ENCODE results near the gene CHD3. TPM values are rescaled to one million over a fixed set of nuclear protein-coding genes. Genes with fewer than 3 reads are reported as not detected.

CHD3 gene
- total and polyA plus RNA-seq, 2 of the 13 experiments (the other 11 are each of a cell fraction or from before 2014, with no cell fraction given), result 2.7 to 3.7 TPM

DNA sequence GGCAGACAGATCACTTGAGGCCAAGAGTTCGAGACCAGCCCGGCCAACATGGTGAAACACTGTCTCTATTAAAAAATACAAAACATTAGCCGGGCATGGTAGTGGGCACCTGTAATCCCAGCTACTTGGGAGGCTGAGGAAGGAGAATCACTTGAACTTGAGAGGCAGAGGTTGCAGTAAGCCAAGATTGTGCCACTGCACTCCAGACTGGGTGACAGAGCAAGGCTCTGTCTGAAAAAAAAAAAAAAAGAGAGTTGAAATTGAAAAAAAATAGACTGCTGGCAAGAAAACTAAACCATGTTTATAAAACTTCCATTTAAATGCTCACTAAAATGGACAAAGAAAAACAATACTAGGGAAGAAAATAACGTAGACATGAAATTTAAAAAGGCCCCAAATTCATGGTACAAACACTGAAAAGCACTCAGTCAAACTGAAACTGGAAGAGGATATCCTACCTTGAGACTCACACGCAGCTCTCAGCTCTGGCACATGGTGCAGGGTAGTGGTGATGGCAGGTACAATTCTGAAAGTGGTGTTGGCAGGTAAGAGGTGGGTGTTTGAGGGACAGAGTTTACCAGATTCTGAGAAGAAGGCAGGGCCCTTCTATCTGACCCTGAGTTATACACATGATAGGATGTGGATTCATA lies 62.7 kb downstream of the CHD3 start:
- in situ Hi-C loops (cut with HindIII; ENCODE audit: extremely low pct_ligation_motif_present, low pct_unique_long_range_greater_than_20kb) (no loop called here), intact Hi-C loops (cut with micrococcal nuclease; ENCODE audit: unreplicated experiment) (no loop called here)
- no peak for ATAC-seq
- H2AFZ ChIP-seq (ENCODE audit: low read length), result no peak overlapping the region
- TF ChIP-seq, protein P1, sequence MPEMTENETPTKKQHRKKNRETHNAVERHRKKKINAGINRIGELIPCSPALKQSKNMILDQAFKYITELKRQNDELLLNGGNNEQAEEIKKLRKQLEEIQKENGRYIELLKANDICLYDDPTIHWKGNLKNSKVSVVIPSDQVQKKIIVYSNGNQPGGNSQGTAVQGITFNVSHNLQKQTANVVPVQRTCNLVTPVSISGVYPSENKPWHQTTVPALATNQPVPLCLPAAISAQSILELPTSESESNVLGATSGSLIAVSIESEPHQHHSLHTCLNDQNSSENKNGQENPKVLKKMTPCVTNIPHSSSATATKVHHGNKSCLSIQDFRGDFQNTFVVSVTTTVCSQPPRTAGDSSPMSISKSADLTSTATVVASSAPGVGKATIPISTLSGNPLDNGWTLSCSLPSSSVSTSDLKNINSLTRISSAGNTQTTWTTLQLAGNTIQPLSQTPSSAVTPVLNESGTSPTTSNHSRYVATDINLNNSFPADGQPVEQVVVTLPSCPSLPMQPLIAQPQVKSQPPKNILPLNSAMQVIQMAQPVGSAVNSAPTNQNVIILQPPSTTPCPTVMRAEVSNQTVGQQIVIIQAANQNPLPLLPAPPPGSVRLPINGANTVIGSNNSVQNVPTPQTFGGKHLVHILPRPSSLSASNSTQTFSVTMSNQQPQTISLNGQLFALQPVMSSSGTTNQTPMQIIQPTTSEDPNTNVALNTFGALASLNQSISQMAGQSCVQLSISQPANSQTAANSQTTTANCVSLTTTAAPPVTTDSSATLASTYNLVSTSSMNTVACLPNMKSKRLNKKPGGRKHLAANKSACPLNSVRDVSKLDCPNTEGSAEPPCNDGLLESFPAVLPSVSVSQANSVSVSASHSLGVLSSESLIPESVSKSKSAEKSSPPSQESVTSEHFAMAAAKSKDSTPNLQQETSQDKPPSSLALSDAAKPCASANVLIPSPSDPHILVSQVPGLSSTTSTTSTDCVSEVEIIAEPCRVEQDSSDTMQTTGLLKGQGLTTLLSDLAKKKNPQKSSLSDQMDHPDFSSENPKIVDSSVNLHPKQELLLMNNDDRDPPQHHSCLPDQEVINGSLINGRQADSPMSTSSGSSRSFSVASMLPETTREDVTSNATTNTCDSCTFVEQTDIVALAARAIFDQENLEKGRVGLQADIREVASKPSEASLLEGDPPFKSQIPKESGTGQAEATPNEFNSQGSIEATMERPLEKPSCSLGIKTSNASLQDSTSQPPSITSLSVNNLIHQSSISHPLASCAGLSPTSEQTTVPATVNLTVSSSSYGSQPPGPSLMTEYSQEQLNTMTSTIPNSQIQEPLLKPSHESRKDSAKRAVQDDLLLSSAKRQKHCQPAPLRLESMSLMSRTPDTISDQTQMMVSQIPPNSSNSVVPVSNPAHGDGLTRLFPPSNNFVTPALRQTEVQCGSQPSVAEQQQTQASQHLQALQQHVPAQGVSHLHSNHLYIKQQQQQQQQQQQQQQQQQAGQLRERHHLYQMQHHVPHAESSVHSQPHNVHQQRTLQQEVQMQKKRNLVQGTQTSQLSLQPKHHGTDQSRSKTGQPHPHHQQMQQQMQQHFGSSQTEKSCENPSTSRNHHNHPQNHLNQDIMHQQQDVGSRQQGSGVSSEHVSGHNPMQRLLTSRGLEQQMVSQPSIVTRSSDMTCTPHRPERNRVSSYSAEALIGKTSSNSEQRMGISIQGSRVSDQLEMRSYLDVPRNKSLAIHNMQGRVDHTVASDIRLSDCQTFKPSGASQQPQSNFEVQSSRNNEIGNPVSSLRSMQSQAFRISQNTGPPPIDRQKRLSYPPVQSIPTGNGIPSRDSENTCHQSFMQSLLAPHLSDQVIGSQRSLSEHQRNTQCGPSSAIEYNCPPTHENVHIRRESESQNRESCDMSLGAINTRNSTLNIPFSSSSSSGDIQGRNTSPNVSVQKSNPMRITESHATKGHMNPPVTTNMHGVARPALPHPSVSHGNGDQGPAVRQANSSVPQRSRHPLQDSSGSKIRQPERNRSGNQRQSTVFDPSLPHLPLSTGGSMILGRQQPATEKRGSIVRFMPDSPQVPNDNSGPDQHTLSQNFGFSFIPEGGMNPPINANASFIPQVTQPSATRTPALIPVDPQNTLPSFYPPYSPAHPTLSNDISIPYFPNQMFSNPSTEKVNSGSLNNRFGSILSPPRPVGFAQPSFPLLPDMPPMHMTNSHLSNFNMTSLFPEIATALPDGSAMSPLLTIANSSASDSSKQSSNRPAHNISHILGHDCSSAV (CRISPR knock-in tag; IDR thresholded peaks at IDR 0.05; ENCODE audit: borderline replicate concordance), result no peak
- TF ChIP-seq ZNF468 (CRISPR knock-in tag; IDR thresholded peaks at IDR 0.05), result no peak
- TF ChIP-seq, protein P2, sequence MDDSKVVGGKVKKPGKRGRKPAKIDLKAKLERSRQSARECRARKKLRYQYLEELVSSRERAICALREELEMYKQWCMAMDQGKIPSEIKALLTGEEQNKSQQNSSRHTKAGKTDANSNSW (CRISPR knock-in tag; IDR thresholded peaks at IDR 0.05; ENCODE audit: borderline replicate concordance), result no peak
- no peak for TF ChIP-seq JDP2 (CRISPR knock-in tag; IDR thresholded peaks at IDR 0.05; ENCODE audit: borderline replicate concordance)
- no peak for TF ChIP-seq TBX2 (CRISPR knock-in tag; IDR thresholded peaks at IDR 0.05; ENCODE audit: borderline replicate concordance)
- no peak for TF ChIP-seq LCORL (IDR thresholded peaks at IDR 0.05)
- TF ChIP-seq LCORL (CRISPR knock-in tag; IDR thresholded peaks at IDR 0.05), result no peak
- TF ChIP-seq PRPF4 (IDR thresholded peaks at IDR 0.05; ENCODE audit: low read depth, low read length, poor library complexity, severe bottlenecking), result no peak
- TF ChIP-seq ZNF552 (CRISPR knock-in tag; IDR thresholded peaks at IDR 0.05; ENCODE audit: borderline replicate concordance), result no peak
- no peak for TF ChIP-seq ARNT (IDR thresholded peaks at IDR 0.05)
- no peak for TF ChIP-seq CHCHD3 (CRISPR knock-in tag; IDR thresholded peaks at IDR 0.05)
- TF ChIP-seq PAX8 (CRISPR knock-in tag; IDR thresholded peaks at IDR 0.05; ENCODE audit: borderline replicate concordance), result no peak
- no peak for TF ChIP-seq PRMT3 (CRISPR knock-in tag; IDR thresholded peaks at IDR 0.05; ENCODE audit: borderline replicate concordance, low read depth)
- no peak for TF ChIP-seq GATA4 (IDR thresholded peaks at IDR 0.05; ENCODE audit: borderline replicate concordance, low read depth)
- no peak for TF ChIP-seq FOXK2 (IDR thresholded peaks at IDR 0.05)
- H3K79me2 ChIP-seq (ENCODE audit: insufficient read depth, low read length), result no peaks in the 10 kb centered on the region
- H3K4me3 ChIP-seq (replicated peaks in 1 of 3; ENCODE audit: insufficient read depth in 1 of 3, low read depth in 2 of 3, low read length in 3 of 3), result no peak overlapping the region
- no peaks in the 10 kb centered on the region for H3K27me3 ChIP-seq (ENCODE audit: control insufficient read depth in 1 of 2, insufficient read depth in 2 of 2, low read length in 2 of 2)
- no peak for DNase-seq (ENCODE audit: low spot score)
- no peak overlapping the region for H3K9ac ChIP-seq (ENCODE audit: insufficient read depth, low read depth, low read length)
- no peak overlapping the region for H3K4me2 ChIP-seq (ENCODE audit: low read depth, low read length)
- peaks cover 1 to 28% of the 10 kb centered on the region in 2 experiments; a peak in 2 of 5 replicates for H3K36me3 ChIP-seq (replicated peaks in 1 of 2; ENCODE audit: control insufficient read depth in 1 of 2, insufficient read depth in 2 of 2, low read length in 2 of 2)
- no peaks in the 10 kb centered on the region for H4K20me1 ChIP-seq (ENCODE audit: insufficient read depth, low read length)
- CTCF ChIA-PET (ENCODE audit: low intra/inter-chr PET ratio, low total read pairs), result no interaction called here
- WGBS (ENCODE audit: low lambda C conversion rate), result 78% methylated on average over 5 of the region's 5 CpGs
- POLR2A ChIA-PET, result no interaction called here
- no peak for FAIRE-seq
- no peaks in the 10 kb centered on the region for H3K9me3 ChIP-seq (ENCODE audit: low read length)
- H3K4me1 ChIP-seq (ENCODE audit: insufficient read depth, low read length), result no peaks in the 10 kb centered on the region
- H3K27ac ChIP-seq (ENCODE audit: extremely low read length, insufficient read depth, low read length), result no peak overlapping the region
- BruUV-seq (replicated peaks), result no TSS peak
